Posterior cingulate gyrus (tissue), 11 donors: ENCODE measurements around the gene LMBR1.
A peak's percentile ranks its signal among the peaks of the same experiment; 100 is the strongest.
"Not testable (repeated sequence)": the region's sequence is repeated elsewhere in the genome, so short reads cannot be mapped to it uniquely, and the experiment has no call there.

Experiments used
- DNase-seq, 10 donors: peaks; one replicate each; pipeline versions ENCODE4 v3.0.0 to v3.0.0-alpha.2; 2020 to 2021; ENCODE audit warnings: mixed read lengths in 3 of 10
- intact Hi-C: fragments of 100-400 bp; cut with DNase I; formaldehyde crosslinking; loops from one replicate; pipeline ENCODE4 v1.15.1; 2023

LMBR1 gene

DNA sequence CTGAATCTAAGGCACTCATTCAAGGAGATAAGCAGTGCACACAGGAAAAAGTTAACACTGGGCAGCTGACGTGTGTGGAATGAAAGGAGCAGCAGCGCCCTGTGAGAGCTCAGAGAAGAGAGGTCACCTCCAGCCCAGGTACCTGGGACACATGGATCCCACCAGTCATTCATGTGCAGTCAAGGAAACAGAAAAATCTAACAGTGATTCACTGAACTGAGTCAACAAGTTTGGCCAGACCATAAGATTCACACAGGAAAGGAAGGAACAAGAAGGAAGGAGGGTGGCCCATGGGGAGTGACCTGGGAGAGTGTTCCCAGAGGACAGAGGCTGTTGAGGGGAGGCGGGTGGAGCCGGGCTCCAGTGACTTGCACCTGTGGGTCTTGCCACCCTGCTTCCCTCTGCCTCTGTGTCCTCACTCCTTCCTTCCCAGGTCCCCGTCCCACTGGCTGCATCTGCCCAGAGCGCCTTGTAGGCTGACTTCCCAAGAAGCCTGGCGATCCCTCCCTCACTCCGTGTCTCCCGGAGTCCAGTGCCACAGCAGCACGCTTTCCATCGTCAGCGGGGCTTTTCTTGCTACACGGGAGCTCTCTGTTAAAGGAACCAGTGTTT, 224.7 kb downstream of the LMBR1 start:
- intact Hi-C loops = no loop called here
- DNase-seq = peak in 2 of 10 donors; percentile 50 to 57

DNA sequence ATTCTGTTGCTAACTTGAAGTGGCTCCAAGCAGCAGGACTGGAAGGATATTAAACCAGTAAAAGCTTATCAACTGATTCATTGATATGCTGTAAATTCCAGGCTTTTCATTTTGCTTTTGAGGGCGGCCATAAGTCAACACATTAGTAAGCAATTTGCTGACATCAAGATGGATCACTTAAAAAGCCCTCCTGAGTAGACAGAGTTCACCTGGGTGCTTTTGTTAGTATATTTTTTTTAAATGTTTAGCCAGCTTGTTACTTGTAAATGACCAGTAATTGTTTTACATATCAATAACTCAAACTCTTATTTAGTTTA, 225.9 kb downstream of the LMBR1 start:
- intact Hi-C loops = no loop called here
- DNase-seq = no peak

DNA sequence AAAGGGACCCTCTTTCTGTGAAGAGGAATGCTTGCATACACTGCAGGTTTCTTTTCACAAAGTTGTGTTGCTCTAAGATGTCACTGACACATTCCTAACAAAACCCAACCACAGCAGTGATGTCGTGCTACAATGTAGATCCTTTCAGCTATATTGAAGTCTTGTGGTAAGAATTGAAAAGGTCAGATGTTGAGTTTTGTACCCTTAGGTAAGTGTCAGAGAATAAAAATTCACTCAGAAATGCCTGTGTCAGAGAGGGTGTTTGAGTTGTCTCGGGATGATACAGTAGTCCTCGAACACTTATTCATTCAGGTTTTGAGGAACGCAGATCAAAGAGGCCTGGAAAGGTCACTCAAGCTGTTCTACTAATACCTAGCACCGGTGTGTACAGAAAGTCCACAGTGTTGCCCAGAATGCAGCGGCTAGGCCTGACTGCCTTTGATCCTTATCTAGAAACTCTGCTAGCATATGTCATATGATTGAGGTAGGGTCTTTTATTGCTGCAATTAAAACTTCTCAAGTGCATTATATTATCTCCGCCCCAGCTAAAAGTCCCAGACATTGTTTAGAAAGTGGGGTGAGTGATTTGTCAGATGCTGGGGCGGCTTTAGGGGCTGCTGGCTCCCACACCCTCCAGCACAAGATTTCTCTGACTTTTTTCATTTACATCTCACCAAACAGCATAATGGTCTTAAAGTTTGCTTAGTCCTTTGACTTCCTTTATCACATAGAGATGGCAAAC, 226.4 kb downstream of the LMBR1 start:
- intact Hi-C loops = no loop called here
- DNase-seq = no peak

DNA sequence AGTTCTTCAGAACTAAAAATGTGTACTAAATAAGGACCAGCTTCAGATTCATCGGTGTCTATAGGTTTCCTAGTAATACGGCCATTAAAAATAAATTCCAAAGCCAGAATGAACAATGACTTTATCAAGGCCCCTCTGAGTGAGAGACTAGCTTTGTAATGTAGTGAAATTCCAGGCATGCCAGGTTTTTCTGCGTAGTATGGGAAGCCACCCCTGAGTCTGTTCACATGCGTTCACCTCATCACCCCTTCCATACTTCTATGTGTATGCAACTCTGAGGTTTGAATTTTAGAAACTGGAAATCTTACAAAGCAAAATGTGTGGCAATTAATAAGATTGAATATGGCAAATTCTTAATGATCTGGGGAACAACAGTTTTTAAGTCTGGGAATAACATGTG, 227.9 kb downstream of the LMBR1 start:
- intact Hi-C loops = no loop called here
- no peak for DNase-seq

DNA sequence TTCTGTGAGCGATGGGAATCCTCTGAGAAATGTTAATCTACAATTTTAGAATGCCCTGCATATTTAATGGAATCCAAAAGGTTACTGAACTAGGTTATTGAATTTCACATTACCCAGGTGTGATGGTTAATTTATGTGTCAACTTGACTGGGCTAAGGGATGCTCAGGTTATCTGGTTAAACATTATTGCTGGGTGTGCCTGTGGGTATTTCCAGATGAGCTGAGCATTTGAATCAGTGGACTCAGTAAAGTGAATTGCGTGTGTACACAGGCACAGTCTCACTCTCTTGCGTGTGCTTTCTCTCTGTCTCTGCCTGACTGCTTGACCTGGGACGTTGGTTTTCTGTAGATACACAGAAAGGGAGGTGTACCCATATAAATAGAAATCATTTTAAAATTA, 230.7 kb downstream of the LMBR1 start:
- intact Hi-C loops = no loop called here

DNA sequence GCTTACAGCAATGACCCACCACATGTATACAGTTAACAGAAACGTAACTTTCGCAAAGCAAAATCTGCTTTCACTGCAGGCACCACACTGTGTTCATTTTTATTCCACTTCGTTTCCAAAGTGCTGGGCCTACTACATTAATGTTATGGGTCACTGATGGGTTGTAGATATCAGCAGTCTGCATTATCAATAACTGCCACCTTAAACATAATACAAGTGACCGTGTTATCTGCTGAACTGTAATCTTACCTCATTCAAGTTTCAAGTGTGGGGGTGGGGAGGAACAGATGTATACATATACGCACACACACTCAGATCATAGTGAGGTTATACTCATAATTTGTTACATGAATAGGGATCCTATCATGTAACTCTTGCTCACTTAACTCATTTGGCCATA, 231.3 kb downstream of the LMBR1 start:
- no peak for DNase-seq
- intact Hi-C loops = no loop called here

More for the DNA sequence above, 230.7 kb downstream of the LMBR1 start:
- no peak for DNase-seq

- peak in 1 of 10 donors; percentile 25 for DNase-seq
- intact Hi-C loops = no loop called here
Observed at GRCh38 chr7:156659961-156660360, 233.0 kb downstream of the LMBR1 start.

GRCh38 chr7:156659203-156659602, 233.8 kb downstream of the LMBR1 start:
- DNase-seq = no peak
- intact Hi-C loops = no loop called here

GRCh38 chr7:156657681-156658080, 235.3 kb downstream of the LMBR1 start:
- intact Hi-C loops = no loop called here
- no peak for DNase-seq

DNA sequence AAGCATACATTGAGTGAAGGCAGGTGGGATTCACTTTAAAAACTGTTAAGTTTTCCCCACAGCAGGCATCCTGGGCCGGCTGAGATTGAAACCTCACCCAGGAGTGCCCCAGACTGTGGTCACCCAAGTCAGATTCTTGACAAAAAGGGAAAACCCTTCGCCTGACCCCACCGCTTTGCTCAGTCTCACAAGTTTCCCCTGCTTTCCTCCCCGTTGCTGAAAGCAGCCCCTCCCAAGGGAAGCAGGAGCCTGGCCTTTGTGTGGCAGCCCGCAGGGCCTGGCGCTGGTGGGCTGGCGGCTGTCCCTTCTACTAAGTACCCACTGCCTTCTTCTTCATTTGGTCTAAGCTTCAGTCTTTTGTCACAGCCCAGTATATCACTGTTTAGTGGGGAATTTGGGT, 236.4 kb downstream of the LMBR1 start:
- no peak for DNase-seq
- intact Hi-C loops = no loop called here

DNA sequence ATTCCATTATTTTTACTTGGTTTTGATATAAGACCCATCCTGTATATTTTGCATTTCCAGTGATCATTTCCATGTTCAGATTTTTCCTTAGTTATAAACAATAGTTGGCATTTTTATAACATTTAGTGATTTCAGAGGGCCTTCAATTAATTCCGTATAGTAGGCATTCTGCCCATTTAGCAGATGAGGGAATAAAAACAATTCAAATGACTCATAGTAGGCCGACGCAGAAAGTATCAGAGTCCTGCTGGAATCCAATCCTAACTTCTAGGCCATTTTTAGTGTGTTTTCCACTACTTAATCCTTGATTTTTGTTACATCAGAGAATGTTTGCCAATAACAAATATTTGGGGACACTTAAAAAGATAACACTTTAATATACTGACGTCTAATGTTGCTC, 237.0 kb downstream of the LMBR1 start:
- no peak for DNase-seq
- intact Hi-C loops = no loop called here

GRCh38 chr7:156655251-156655650, 237.7 kb downstream of the LMBR1 start:
- intact Hi-C loops = no loop called here
- no peak for DNase-seq

GRCh38 chr7:156654511-156655234, 238.3 kb downstream of the LMBR1 start:
- intact Hi-C loops = no loop called here
- DNase-seq = no peak

DNA sequence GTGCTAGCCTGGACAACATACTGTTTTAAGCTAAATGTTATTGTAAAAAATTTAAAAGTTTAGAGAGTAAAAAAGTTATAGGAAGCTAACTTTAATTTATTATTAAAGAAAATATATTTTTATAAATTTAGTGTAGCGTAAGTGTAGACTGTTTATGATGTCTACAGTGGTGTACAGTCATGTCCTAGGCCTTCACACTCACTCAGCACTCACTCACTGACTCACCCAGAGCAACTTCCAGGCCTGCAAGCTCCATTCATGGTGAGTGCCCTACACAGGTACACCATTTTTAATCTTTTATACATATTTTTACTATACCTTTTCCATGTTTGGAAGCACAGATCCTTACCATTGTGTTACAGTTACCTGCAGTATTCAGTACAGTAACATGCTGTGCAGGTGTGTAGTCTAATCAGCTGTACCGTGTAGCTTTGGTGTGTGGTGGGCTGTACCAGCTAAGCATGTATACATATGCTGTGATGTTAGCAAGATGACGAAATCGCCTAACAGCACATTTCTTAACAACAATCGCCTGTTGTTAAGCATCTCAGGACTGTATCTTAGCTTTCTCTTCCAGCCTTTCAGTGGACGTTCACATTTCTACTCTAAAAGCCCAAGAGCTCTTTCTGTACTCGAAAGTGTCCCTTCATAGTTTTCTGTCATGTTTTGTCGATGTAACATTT, 240.0 kb downstream of the LMBR1 start:
- intact Hi-C loops = no loop called here
- no peak for DNase-seq

- no peak for DNase-seq
- intact Hi-C loops = no loop called here
Observed at GRCh38 chr7:156651474-156651873, 241.5 kb downstream of the LMBR1 start.

- DNase-seq = no peak
- intact Hi-C loops = no loop called here
Observed at GRCh38 chr7:156650042-156650441, 242.9 kb downstream of the LMBR1 start.

DNA sequence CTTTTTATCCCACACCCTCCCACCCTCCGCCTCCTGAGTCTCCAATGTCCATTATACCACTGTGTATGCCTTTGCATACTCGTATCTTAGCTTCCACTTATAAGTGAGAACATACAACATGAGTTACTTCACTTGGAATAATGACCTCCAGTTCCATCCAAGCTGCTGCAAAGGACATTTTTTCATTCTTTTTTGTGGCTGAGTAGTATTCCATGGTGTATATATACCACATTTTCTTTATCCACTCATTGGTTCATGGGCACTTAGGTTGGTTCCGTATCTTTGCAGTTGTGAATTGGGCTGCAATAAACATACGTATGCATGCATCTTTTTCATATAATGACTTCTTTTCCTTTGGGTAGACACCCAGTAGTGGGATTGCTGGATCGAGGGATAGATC, 245.7 kb downstream of the LMBR1 start:
- not testable (repeated sequence) for DNase-seq
- intact Hi-C loops = loop anchor here (10.0 kb wide), 1 partner anchor 117 kb away; no protein-coding TSS in a partner anchor

GRCh38 chr7:156642306-156643045, 250.5 kb downstream of the LMBR1 start:
- DNase-seq = no peak
- intact Hi-C loops = loop anchor here (10.0 kb wide), 1 partner anchor 122 kb away; no protein-coding TSS in a partner anchor

GRCh38 chr7:156640949-156641485, 252.0 kb downstream of the LMBR1 start:
- DNase-seq = peak in 1 of 10 donors; percentile 40
- intact Hi-C loops = loop anchor here (10.0 kb wide), 1 partner anchor 124 kb away; no protein-coding TSS in a partner anchor
